ENCODE results near the gene PSME3IP1.
A peak's percentile ranks its signal among the peaks of the same experiment; 100 is the strongest.
"Not testable (repeated sequence)": the region's sequence is repeated elsewhere in the genome, so short reads cannot be mapped to it uniquely, and the experiment has no call there.

Gene PSME3IP1

GRCh38 chr16:57118461-57119084 lies 67.3 kb downstream of the PSME3IP1 start:
- no peak for DNase-seq

- DNase-seq, result peak; percentile 20
Measured at GRCh38 chr16:57115514-57116182, 70.2 kb downstream of the PSME3IP1 start.

GRCh38 chr16:57115168-57115513 lies 70.7 kb downstream of the PSME3IP1 start:
- no peak for DNase-seq

GRCh38 chr16:57113664-57114063 lies 72.2 kb downstream of the PSME3IP1 start:
- DNase-seq, result no peak

GRCh38 chr16:57113042-57113453 lies 72.8 kb downstream of the PSME3IP1 start:
- no peak for DNase-seq

- DNase-seq, result no peak
Measured at GRCh38 chr16:57112403-57113041, 73.3 kb downstream of the PSME3IP1 start.

- no peak for DNase-seq
Measured at GRCh38 chr16:57111420-57111819, 74.4 kb downstream of the PSME3IP1 start.

GRCh38 chr16:57110937-57111336 lies 74.9 kb downstream of the PSME3IP1 start:
- no peak for DNase-seq

- DNase-seq, result not testable (repeated sequence)
Measured at GRCh38 chr16:57109259-57110105, 76.4 kb downstream of the PSME3IP1 start.

GRCh38 chr16:57108432-57108831 lies 77.4 kb downstream of the PSME3IP1 start:
- no peak for DNase-seq

- no peak for DNase-seq
Measured at GRCh38 chr16:57107321-57107922, 78.4 kb downstream of the PSME3IP1 start.

GRCh38 chr16:57106767-57107166 lies 79.1 kb downstream of the PSME3IP1 start:
- no peak for DNase-seq

GRCh38 chr16:57105184-57105583 lies 80.7 kb downstream of the PSME3IP1 start:
- no peak for DNase-seq

GRCh38 chr16:57104706-57105105 lies 81.1 kb downstream of the PSME3IP1 start:
- no peak for DNase-seq

GRCh38 chr16:57102888-57103851 lies 82.7 kb downstream of the PSME3IP1 start:
- DNase-seq, result no peak
